HL-60 (cell line): ENCODE measurements around the gene ANO1.

Experiments used
- CTCF ChIP-seq: IDR thresholded peaks from one replicate; pipeline ENCODE4 v1.5.1; 2011; ENCODE audit warnings: low read length, control low read depth, inconsistent platforms; ENCODE audit not compliant: insufficient read depth
- POLR2AphosphoS5 ChIP-seq: IDR thresholded peaks from 2 replicates; pipeline ENCODE4 v1.6.1; 2012; ENCODE audit warnings: low read depth
- REST ChIP-seq: IDR thresholded peaks from 2 replicates; pipeline ENCODE4 v1.6.1; 2012; ENCODE audit warnings: low read depth; ENCODE audit not compliant: insufficient replicate concordance
- SPI1 ChIP-seq: IDR thresholded peaks from 2 replicates; pipeline ENCODE4 v1.6.1; 2012; ENCODE audit warnings: low read depth, mild to moderate bottlenecking, borderline replicate concordance

- TF ChIP-seq CTCF (no peak), REST (no peak), POLR2AphosphoS5 (no peak), SPI1 (no peak)
These were observed 54.5 kb downstream of the ANO1 start for GRCh38 chr11:70132641-70133040.
